HG02623 (cell line): ENCODE results near the gene FOXJ3.

Source experiments
- ATAC-seq: cut with Tn5 transposase; IDR thresholded peaks from one replicate; pipeline ENCODE4 v1.9.1; 2021; ENCODE audit warnings: moderate library complexity; ENCODE audit not compliant: unreplicated experiment

FOXJ3 gene

DNA sequence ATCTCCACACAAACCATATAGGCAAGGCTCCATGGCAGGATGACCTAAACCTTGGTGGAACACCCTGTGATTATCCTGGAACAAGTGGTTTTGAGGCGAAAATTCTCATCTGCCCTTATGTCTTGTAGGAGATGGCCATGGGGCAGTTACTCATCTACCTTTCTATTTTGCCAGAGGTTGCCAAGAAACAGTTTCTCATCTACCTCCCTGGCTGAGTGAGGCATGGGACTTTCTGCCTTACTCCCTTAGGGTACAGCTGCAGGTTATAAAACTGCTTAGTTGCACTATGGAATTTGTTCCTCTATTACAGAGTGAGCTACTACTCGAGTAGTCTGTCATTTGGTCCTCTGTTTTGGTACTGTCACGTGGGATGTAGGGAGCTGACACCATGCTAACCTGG is 139.2 kb downstream of the FOXJ3 start:
- no peak for ATAC-seq

DNA sequence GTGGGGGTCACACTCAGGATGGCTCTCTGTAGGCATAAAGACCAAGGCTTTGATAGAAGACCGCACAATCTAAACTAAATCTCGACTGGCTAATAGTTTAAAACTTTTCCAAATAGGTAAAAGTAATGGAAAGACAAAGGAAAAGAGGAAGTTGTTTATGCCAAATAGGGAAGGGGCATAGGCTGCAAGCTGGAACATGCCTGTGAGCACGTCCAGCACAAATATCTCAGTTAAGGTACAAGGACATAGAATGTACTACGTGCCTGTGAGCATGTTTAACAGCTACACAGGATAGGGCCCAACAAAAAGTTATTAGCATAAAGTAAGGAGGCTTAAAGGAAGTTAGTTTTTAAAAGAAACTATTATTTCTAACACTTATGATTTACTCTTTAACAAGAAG is 142.9 kb downstream of the FOXJ3 start:
- no peak for ATAC-seq

DNA sequence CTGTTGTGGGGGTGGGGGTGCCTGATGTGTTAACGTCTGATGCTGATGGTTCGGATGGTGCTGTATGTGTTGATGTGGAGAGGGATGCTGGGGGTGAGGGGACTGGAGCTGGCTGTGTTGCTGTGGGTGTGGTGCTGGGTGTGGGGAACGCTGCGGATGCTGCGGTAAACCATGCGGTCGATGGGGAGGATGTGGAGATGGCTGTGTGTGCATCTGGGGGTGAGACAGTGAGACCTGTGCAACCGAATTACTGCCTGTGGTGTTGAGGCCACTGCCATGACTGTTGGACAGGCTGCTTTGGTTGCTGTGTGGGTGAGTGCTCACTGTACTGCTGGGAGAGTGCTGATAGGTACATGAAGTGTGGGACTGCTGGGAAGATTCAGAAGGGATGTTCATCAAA is 143.7 kb downstream of the FOXJ3 start:
- no peak for ATAC-seq

DNA sequence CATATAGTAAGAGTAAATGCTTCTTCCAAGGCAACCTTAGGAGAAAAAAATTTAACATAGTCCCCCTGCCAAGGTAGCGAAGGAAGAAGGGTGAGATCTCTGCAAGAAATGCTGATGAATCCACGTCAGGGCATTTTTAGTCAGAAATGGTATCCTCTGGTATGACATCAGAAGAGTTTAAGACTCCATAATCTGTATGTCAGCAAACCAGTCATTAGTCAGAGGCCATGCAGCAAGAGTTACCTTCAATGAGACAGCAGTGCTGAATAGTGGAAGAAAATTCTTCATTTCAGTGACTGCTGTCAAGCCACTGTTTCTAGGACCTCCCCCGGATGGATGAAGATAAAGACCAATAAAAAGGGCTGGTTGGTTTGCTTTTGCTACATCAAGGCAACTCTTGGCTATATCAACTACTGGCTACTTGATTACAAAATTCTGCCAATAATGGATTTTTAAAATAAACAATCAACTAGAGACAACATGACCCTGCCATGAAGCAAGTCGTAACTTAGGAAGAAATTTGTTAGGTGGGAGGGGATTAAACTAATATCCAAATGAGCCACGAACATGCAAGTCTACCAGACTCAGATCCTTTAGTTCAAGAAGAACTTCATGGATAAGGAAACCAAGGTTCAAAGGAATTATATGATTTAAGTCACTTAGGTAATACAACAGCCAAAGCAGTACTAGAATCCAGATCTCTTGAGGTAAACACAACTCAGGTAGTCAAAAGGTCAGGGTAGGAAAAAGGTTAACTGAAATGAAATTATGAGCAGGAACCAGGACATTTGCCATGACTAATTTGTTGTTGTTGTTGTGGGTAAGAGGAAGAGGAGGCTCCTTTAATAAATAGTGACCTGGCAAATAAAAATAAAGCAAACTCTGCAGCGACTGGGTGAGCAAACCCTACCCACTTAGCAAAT is 144.8 kb downstream of the FOXJ3 start:
- ATAC-seq: no peak

DNA sequence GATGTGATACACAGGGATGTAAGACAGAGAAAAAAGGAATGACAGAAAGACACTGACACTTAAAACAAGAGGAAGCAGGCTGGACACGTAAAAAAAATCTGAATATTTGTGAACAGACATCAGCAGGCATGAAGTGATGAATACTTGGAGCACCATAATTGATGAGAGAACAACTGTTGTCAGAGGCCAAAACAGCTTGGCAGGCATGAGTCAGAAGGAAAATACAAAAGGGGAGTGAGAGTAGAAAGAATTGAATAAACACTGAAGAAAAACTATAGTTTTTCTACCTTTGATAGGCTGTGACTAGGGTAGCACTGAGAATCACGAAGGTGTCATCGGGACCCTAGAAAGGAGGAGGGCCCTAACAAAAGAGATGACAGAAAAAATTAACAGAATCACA is 148.9 kb downstream of the FOXJ3 start:
- ATAC-seq: no peak

DNA sequence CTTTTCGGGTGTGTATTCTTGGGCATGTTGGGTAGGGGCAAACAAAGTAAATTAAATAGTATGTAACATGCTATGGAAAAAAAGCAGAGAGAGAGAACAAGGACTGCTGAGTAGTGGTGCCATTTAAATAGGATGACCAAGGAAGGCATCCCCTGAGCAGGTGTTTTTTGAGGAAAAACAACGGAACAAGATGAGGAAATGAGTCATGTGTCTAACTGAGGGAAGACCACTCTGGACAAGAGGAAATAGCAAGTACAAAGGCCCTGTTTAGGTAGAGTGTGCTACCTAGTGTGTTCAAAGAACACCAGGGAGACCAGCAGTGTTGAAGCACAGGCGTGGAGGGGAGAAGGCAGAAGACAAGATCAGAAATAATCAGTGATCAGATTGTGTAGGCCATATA is 150.4 kb downstream of the FOXJ3 start:
- no peak for ATAC-seq

DNA sequence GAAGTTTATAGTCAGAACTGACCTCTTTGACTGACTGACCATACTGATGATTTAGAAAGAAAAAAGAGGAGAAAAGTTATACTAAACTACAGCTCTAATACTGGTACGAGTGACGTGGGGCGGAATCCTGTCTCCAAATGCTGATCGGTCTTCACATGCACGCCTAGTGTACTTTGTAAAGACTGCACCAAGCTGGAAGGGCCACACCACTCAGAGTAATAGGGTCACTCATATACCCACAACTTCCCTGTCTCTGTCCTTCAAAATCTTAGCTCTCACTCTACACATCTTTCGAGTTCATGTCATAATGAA is 151.1 kb downstream of the FOXJ3 start:
- no peak for ATAC-seq

DNA sequence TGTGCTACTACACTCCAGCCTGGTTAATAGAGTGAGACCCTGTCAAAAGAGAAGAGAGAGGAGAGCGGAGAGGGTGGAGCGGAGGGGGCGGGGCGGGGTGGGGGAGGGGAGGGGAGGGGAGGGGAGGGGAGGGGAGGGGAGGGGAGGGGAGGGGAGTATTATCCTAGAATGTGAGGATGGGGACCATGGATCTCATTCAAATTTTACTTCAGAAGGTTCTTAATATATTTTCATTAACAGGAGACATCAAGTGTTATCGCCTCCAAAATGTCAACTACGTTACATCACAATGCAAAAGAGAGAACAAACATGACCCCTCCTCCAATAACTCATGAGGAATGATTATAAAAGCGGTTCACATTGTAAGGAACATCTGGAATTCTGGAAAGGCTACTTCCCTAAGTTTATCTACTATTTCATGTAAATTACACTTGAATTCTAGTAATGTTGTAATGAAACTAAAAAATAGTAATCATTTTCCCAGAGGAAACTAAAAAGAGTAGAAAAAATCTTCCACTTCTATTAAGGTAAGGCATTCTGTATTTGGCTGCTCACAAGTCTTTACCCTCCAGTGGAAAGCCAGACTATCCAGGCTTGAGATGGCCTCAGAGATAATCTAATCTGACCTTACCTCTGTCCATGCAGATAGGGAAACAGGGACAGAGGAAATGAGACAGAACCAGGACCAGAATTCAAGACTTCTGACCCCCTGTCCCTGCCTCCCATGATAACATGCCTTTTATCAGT is 151.7 kb downstream of the FOXJ3 start:
- ATAC-seq: no peak

DNA sequence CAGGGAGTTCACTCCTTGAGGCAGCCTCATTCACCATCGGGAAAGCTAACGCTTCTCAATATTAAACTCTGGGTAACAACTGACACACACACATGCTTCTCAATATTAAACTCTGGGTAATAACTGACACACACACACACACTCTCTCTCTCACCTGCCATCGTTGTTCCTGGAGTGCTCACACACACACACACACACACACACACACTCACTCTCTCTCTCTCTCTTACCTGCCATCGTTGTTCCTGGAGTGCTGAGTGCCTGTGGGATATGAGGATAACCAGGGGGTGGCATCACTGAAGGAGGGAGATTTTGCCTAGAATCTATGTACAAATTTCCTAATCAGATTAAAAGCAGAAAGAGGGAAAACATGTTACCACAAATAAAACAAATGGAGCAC is 153.3 kb downstream of the FOXJ3 start:
- no peak for ATAC-seq

DNA sequence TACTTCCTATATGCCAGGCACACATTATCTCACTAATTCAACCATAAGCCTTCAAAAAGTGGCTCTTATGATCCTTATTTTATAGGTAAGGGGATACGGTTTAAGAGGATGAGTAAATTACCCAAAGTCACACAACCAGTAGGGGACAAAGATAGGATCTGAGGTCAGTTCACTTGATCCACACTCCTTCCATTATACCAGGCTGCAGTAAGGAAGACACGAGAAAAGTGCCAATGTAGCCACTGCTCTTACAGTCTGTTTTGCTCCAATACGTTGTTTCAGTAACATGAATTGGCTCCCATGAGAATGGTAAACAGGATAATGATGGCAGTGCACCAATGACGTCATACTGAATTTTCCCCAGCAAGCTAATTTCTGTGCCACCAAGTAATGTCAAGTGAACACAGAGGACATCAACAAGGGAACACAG is 155.1 kb downstream of the FOXJ3 start:
- no peak for ATAC-seq

DNA sequence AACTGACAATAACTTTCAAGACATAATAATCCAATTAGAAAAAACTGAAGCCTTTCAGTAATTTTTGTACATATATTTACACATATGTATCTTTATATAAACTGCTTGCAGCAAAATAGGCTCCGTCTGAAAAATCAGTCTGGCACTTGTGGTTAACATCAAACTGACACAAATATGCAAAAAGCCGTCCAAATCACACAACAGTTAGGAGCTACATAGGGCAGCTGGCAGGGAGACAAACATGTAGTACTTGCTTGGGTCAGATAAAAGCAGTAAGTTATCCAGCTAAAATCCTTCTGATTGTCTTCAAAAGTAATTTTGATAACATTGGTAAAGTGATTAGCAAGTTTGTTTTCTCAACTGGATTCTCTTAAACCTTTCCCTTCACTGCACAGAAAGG is 155.8 kb downstream of the FOXJ3 start:
- ATAC-seq: no peak

DNA sequence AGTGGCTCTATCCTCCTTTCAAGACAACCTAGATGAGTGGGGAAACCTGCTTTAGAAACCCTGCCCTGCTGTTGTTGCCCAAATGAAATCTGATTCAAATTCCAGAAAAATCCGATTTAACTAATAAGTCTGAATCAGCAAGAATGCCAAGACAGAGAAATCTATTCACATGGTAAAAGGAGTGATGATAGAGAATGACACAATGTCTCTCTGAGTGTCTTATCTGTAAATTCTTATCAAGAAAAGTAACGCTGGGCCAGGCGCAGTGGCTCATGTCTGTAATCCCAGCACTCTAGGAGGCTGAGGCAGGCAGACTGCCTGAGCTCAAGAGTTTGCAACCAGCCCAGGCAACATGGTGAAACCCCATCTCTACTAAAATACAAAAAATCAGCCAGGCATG is 156.8 kb downstream of the FOXJ3 start:
- no peak for ATAC-seq

DNA sequence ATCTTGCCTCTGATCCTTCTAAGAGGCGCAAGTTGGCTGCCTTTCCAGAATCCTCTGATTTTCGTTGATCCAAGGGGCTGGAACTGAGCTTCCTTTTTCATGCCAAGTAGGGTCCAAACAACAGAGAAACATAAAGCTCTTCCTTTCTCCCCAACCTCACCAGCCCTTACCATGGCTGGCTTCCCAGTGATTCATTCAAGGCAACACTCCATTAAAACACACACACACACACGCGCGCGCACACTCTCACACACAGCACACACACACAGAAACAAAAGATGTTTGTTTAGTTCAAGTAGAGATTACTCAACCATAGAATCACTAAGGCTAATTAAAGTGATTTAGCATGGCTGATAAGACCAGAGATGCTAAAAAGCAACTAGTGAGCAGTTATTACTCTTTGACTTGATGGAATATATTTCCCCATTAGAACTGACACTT is 157.5 kb downstream of the FOXJ3 start:
- ATAC-seq: no peak

DNA sequence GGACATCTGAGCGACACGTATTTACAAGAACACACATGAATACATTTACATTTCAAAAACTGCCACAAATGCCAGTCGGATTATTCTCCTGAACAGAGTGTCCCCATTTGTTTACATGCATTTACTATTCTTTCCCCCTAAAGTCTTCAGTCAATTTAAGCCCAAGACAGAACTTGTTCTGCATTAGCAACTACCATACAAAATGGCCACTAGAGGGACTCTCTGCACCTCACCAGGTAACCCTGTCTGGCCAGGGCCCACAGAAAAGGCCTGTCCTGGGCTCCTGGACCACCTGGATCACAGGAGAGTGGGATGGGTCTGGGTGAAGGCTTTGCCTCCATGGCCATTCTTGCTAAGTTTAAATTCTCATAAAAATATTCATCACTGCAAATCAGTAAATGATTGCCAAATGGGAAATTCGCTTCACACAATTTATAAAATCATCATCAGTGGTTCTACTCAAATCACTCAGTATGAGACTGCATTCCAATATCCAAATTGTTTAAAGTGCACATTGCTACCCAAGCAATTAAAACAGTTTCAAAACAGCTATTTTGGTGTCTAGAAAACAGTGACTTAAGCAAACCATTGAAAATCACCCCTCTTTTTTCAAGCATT is 158.0 kb downstream of the FOXJ3 start:
- no peak for ATAC-seq

DNA sequence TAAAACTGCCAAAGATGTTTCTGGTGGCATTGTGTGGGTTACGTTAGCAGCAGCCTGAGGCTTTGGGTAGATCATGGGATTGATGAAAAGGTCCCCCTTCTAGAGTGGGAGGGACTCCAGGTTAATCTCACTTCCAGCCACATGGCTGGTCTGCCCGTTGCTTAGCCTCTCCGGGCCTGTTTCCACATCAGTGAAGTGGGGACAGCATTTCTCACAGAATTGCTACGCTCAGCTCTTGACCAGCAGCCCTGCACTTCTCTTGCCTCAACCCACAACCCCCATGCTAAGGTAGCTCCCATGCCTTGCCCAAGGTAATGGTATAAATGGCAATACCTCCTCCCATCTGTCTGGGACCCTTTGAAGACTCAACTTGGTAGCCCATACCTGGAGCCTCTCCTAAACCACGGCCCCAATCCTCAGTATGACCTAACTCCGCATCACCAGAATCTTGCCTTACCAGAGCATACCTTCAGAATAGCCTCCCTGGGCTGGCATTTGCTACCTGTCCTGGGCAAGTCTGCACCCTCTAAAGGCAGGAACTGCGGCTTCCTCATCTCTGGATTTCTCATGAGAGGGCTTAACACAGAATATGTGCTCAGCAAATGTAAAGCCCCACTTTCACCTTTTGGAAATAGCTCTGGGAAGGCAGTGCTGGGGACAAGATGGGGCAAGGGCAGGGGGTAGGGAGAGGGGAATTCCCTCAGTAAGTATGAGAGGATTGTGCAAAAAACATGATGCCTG is 159.6 kb downstream of the FOXJ3 start:
- no peak for ATAC-seq

DNA sequence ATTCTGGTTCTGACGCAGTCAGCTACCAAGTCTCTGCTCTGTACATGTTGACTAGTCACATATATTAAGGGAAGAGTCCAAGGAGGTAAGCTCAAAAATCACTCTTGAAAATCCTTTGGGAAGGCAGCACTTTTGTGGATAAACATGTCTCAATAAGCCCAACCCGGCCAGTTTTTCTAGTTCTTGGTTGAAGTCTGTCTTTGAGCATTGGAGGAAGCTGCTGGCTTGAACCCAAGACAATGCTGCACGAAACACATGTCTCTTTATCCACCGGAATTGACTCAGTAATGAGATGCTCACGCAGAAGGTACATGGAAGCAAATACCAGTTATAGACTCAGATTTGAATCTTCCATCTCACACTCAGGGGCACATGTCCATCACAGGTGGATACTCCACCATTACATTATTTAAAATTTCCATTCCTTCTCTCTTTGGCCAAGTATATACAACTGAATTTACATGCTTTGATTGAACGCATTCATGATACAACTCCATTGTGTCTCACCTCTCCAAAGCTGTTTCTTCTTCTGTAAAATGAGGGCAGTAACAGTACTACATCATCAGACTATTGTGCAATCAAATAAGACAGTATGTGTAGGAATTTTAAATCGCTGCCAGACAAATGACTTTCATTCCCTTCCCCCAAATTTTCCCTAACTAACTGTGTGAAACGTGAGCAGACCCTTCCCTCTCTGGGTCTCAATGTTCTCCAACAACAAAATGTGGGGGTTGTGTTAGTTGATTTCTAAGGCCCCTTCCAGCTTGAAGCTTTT is 160.9 kb downstream of the FOXJ3 start:
- ATAC-seq: no peak

DNA sequence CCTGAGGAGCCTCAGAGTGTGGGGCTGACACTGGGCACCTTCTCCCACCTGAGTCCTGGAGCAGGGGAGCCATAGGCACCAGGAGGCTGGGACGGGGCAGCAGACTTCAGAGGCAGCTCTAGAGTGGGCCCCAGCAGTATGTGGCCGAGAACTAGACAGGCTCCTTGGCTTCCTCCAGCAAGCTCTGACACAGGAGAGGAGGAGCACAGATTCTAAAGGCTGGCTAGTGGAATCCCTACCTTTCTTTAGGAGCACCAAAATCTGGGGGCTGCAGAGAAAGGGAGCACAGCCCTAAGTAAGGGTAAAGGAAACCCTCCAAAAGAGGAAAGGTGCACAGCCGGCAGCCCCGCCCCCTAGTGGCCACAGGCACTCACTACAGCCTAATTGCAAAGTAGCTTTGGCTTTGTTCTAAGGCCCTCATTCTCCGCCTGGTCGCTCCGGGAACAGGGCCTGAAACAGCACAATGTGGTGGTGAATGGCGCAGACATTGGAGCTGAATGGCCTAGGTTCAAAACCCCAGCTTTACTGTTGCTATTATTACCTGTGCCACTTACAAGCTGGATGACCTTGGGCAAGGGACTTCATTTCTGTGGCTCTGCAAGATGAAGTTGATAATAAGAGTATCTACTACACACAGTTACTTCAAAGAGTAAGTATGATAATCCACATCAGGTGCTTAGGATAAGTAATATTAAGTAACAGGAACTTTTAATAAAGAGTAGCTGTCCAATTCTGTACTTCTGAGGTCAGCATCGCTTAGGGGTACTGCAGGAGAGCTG is 161.7 kb downstream of the FOXJ3 start:
- no peak for ATAC-seq

DNA sequence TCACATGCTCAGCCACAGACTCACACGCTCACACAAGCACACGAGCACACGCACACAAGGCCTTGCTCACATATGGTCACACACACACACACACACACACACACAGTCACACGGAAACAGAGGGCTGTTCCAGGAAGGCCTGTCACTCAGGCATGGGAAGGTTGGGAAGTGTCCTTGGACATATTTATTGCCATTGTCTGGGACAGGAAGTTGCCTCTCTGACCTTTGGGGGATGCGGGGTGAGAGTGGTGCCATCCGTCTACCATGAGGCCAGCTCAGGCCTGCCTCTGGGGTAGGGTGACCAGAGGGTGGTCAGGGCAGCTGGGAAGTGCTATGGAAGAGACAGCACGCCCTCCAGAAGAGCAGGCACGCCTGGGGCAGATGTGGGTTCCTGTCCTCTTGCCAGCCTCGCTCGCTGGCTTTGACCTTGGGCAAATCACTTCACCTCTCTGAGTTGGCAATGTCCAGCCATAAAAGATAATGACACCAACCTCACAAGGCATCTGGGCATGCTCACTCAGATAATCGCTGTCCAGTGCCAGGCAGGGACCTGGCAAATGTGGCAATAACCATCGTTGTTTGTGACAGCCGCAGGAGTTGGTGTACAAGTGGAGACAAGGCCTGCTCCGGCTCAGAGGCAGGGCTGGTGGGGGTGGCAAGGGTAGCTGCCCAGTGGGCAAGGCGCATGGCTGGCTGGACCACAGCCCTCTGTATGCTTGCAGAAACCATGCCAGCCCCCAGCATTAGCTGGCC is 162.5 kb downstream of the FOXJ3 start:
- ATAC-seq: no peak

DNA sequence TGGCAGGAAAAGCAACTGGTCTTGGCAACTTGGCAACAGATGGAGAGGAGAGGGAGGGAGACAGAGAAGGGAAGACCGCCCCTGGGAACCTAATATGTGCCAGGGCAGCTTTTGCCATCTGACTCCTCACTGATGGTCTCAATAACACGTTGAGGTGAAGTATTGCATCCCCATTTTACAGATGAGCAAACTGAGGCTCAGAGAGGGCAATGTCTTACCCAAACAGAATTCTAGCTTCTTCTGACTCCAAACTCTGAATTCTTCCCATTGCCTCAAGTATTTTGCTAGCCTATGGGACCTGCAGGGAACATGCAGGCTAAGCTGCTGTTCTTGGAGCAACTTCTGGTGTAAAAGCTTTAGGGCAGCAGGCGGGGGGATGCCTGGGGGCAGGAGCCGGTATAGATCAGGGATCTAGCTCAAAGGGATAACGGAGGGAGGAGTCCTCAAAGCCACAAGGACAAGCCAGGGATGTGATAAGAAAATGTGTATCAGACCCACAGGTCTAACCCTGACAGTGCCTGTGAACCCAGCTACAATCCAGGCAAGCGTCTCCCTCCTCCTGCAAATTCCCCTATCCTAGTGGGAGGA is 163.3 kb downstream of the FOXJ3 start:
- ATAC-seq: no peak
